Measurements from ENCODE around the gene MACROD2. TPM values are rescaled to one million over a fixed set of nuclear protein-coding genes. Genes with fewer than 3 reads are reported as not detected.
A peak's percentile ranks its signal among the peaks of the same experiment; 100 is the strongest.

The MACROD2 gene
- total RNA-seq, 4 donors from 2014 or later = 8.7 to 17.8 (median 10.8) TPM

GRCh38 chr20:15288106-15288505, 1292.8 kb downstream of the MACROD2 start:
- 86 to 95% methylated on average over 3 of the region's 3 CpGs for WGBS, 2 donors
- no peak overlapping the region for H3K27ac ChIP-seq
- no peaks in the 10 kb centered on the region for H3K9me3 ChIP-seq
- H3K4me3 ChIP-seq (replicated peaks in 1 of 3) = no peak overlapping the region
- intact Hi-C loops (cut with DNase I) = loop anchor here (10.0 kb wide), 1 partner anchor 63 kb away; no protein-coding TSS in a partner anchor
- H3K4me1 ChIP-seq = peaks cover 6 to 17% of the 10 kb centered on the region in 2 donors
- TF ChIP-seq CTCF (IDR thresholded peaks at IDR 0.05) (no peak), POLR2A (IDR thresholded peaks at IDR 0.05) (no peak)
- H3K27me3 ChIP-seq = no peaks in the 10 kb centered on the region
- DNase-seq = no peak
- H3K36me3 ChIP-seq = no peaks in the 10 kb centered on the region

- TF ChIP-seq POLR2A (IDR thresholded peaks at IDR 0.05) = no peak
- no peak for TF ChIP-seq CTCF (IDR thresholded peaks at IDR 0.05)
- Histone ChIP-seq H3K4me3 (replicated peaks in 1 of 3) (no peak overlapping the region), H3K36me3 (no peaks in the 10 kb centered on the region), H3K27me3 (no peaks in the 10 kb centered on the region), H3K27ac (peak overlapping the region; percentile 26 to 54 (median 43)), H3K4me1 (peaks cover 6 to 17% of the 10 kb centered on the region in 2 donors), H3K9me3 (no peaks in the 10 kb centered on the region)
- peak; percentile 73 to 74 for DNase-seq
- WGBS, 2 donors = 20 to 30% methylated on average over 4 of the region's 4 CpGs
- intact Hi-C loops (cut with DNase I) = loop anchor here (10.0 kb wide), 1 partner anchor 65 kb away; no protein-coding TSS in a partner anchor
These were observed 1294.0 kb downstream of the MACROD2 start for GRCh38 chr20:15289337-15289736.

- WGBS, 2 donors = 80 to 89% methylated on average over 4 of the region's 4 CpGs
- no peak for TF ChIP-seq CTCF (IDR thresholded peaks at IDR 0.05)
- no peak for TF ChIP-seq POLR2A (IDR thresholded peaks at IDR 0.05)
- no peak overlapping the region for H3K4me3 ChIP-seq (replicated peaks in 1 of 3)
- H3K4me1 ChIP-seq = peaks cover 12 to 29% of the 10 kb centered on the region in 2 donors
- H3K27me3 ChIP-seq = no peaks in the 10 kb centered on the region
- no peak overlapping the region for H3K27ac ChIP-seq
- H3K36me3 ChIP-seq = no peaks in the 10 kb centered on the region
- no peaks in the 10 kb centered on the region for H3K9me3 ChIP-seq
- DNase-seq = no peak
- intact Hi-C loops (cut with DNase I) = no loop called here
These were observed 1297.1 kb downstream of the MACROD2 start for GRCh38 chr20:15292405-15292804.

- no peaks in the 10 kb centered on the region for H3K36me3 ChIP-seq
- intact Hi-C loops (cut with DNase I) = no loop called here
- H3K4me1 ChIP-seq = peaks cover 6 to 26% of the 10 kb centered on the region in 2 donors
- no peaks in the 10 kb centered on the region for H3K27me3 ChIP-seq
- TF ChIP-seq POLR2A (IDR thresholded peaks at IDR 0.05) = no peak
- no peaks in the 10 kb centered on the region for H3K9me3 ChIP-seq
- no peak overlapping the region for H3K27ac ChIP-seq
- H3K4me3 ChIP-seq (replicated peaks in 1 of 3) = no peak overlapping the region
- no peak for DNase-seq
These were observed 1301.1 kb downstream of the MACROD2 start for GRCh38 chr20:15296422-15296821.

GRCh38 chr20:15297059-15297875, 1302.0 kb downstream of the MACROD2 start:
- no peaks in the 10 kb centered on the region for H3K27me3 ChIP-seq
- no peak overlapping the region for H3K27ac ChIP-seq
- no peak overlapping the region for H3K4me3 ChIP-seq (replicated peaks in 1 of 3)
- WGBS, 2 donors = 65 to 75% methylated on average over 5 of the region's 5 CpGs
- peaks cover 6 to 26% of the 10 kb centered on the region in 2 donors for H3K4me1 ChIP-seq
- intact Hi-C loops (cut with DNase I) = no loop called here
- no peaks in the 10 kb centered on the region for H3K9me3 ChIP-seq
- TF ChIP-seq POLR2A (IDR thresholded peaks at IDR 0.05) (no peak), CTCF (IDR thresholded peaks at IDR 0.05) (no peak)
- H3K36me3 ChIP-seq = no peaks in the 10 kb centered on the region
- peak; percentile 67 for DNase-seq
